22Rv1 (cell line): Measurements from ENCODE around the gene DHDH.

Experiments used
- CTCF ChIP-seq: fragments of 450-650 bp; IDR thresholded peaks from 2 replicates; pipeline ENCODE4 v1.5.1; 2017; ENCODE audit warnings: mild to moderate bottlenecking
- ZFX ChIP-seq: fragments of 450-650 bp; IDR thresholded peaks from 2 replicates; pipeline ENCODE4 v1.6.1; 2017; ENCODE audit warnings: antibody characterized with exemption, borderline replicate concordance

- TF ChIP-seq CTCF (no peak), ZFX (no peak)
Measured at GRCh38 chr19:48950159-48950558, 16.7 kb downstream of the DHDH start.
